Measurements from ENCODE around the gene MPDZ.
"Not testable (repeated sequence)": the region's sequence is repeated elsewhere in the genome, so short reads cannot be mapped to it uniquely, and the experiment has no call there.

The MPDZ gene

DNA sequence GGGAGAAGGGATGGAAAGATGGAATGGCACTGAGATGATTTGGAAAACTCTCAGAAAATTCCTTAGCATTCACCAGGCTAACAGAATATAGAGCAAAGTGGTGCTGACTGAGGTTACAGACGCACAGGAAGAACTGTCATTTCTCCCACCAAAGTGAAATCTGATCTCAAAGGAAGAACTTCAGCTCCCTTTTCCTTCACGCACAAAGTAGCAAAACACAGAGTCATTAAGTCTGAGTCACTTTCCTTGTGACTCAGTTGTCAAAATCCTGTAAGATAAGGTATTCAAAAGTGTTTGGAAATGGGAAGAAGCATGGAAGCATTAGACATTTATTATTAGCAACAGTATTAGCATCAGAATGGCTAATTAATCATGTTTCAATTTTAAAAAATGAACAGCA, 11.7 kb downstream of the MPDZ start:
- peak; percentile 61 for DNase-seq (ENCODE audit: low spot score)

DNA sequence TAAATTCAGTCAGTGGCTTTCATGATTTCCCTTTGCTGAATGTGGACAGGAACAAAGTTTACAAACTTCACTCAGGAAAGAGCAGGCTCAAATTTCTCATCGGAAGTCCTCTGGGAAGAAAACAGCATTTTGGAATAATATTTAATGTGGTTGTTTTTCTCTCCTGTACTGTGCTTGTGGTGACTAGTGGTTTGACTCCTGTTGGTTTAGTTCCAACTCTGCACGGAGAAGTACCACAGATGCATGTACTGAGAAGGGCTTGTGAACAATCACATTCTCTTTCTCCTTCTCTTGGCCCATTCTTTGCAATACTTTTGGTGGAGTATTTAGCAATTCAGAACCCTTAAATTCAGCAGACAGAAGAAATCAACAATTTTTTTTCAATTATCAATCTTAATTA, 13.3 kb downstream of the MPDZ start:
- DNase-seq (ENCODE audit: low spot score): peak; percentile 21

DNA sequence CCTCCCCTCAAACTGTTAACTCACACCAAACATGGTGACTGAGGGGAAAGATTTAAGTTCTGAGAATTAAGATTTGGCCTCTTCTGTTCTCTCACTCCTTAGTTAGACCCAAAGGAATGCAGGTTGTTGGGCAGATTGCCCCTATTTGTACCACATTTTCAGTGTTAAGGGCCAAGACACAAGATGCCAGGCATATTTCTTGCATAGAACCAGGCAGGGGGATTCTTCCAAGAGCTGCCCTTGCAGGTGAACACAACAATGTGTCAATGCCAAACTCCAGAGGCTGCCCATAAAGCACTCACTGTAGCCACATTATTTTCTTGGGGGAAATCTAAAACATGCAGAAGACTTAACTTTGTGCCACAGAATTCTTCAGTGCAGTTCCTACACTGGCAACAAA, 14.7 kb downstream of the MPDZ start:
- DNase-seq (ENCODE audit: low spot score): peak; percentile 20

DNA sequence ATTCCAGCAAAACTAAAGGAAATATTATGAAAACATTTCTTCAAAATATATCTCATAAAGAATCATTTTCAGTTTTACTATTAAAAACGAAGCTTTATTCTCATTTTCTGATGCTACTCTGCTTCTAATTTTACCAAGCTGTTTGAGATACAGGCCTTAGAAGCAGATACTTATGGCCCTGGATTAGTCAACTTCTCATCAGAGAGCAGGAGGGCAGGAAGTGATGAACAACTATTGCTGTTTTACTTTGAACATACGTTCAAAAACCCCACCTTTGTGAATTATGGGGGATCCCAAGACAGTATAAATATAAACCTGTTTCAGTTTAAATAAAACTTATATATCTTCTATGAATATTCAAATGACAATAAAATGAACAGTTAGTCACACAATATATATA, 16.0 kb downstream of the MPDZ start:
- DNase-seq (ENCODE audit: low spot score): no peak

DNA sequence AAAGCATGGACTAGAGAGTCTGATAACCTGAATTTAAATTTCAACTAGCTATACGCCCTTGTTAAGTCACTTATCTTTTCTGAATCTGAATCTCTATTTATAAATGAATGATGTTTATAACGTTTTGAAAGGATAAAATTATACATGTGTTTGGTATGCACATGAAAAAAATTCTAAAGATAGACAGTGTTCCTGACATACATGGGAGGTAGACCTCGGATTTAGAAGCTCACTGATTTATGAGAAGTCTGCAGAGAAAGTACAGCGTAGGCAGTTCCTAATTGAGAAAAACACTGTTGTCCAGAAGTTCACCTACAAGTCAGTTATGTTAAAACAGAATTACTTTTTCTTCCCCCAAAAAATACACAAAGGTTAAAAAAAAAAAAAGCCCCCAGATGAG, 26.6 kb downstream of the MPDZ start:
- no peak for DNase-seq (ENCODE audit: low spot score)

DNA sequence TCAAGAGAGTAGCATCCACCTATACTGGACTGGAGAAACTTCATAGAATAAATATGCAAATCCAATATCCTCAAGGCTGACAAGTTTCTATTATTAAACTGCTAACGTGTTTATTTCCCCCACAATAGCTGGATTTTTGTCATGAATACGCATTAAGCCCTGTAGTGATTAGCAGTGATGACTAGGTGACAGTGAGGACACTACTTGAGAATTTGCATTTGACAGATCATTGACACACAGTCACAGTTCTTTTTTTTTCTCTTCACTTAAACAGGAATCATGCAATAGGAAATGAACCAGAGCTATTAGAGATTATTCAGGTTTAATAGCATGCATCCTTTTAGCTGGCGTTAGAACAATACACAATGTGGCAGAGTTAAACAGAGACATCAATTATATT, 35.3 kb downstream of the MPDZ start:
- DNase-seq (ENCODE audit: low spot score): no peak

DNA sequence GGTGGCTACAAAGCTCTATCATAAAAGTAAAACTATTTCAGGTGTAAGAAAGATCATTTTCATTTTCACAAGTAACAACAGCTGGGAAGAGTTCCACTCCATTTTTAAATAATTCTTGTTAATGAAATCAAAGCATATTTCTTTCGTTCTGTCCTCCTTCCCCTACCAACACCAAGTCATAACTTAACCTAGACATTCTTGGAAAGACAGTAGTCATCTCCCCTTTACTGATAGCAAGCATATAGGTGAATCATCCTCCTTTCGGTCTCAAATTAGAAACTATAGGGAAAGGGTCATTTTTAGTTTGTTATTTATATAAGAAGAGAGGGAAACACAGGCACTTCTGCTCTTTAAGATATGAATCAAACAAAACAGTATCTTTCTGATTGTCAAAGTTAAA, 38.2 kb downstream of the MPDZ start:
- DNase-seq (ENCODE audit: low spot score): no peak

DNA sequence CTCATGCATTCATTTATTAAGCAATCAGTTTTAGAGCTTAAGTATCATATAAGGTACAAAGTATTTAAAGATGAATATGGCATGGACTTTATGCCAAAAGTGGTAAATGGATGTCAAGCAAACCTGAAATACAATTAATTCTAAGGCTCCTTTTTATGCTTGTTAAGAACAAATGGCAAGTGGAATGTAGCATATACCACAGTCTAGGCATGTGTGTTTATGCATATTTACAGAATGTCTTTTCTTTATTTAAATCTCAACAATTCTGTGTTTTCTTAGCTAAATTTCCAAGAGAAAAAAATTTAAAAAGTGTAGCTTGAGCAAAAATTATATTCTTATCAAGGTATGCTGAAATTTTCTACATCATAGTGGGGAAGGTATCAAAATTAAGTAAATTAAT, 39.8 kb downstream of the MPDZ start:
- DNase-seq (ENCODE audit: low spot score): no peak

DNA sequence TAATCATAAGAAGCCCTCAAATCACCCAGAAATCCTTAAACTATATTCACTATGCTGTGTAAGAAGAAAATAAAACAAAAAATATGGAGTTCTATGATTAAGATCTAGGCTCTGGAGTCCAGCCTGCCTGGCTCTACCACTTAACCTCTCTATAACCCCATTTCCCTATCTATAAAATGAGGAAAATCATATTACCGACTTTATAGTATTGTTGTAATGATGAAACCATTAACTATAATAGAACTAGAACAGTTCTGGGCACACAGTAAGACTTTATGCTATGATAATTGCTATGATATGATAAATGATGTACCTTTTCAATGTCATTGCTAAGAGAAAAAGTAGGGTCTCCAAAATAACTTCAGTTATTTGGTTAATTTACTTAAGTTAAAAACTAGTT, 40.3 kb downstream of the MPDZ start:
- DNase-seq (ENCODE audit: low spot score): no peak

DNA sequence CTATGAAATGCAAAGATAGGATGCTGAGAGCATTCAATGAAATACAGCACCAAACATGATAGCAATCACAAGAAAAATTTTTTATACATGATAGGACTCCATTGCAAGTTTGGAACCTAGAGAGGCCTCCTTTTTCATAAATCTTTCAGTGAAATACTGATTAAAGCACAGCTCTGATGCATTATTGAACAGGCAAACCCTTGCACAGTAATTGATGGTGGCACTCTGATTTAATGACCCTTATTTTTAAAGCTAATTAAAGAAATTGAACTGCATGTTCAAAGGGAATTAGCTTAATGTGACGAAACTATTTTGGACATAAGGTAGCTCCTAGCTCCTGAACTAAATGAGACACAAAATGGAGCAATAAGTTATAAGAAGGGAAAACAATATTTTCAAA, 44.6 kb downstream of the MPDZ start:
- no peak for DNase-seq (ENCODE audit: low spot score)

DNA sequence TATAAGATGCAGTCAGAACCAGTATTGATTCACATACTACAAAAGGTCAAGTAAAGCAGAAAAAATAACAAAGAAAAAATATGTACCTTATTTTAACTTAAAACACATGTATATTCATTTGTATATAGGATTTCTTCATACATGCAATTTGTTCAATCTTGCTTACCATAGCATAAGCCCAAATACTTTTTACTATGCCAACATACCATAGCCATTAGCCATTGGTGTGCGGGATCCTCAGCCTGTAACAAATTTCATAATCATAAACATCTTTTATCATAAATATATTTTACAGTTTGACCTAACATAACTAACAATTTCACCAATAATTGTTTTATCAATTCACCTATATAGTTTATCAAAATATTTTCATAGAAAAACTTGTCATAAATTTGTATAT, 51.1 kb downstream of the MPDZ start:
- DNase-seq (ENCODE audit: low spot score): no peak

DNA sequence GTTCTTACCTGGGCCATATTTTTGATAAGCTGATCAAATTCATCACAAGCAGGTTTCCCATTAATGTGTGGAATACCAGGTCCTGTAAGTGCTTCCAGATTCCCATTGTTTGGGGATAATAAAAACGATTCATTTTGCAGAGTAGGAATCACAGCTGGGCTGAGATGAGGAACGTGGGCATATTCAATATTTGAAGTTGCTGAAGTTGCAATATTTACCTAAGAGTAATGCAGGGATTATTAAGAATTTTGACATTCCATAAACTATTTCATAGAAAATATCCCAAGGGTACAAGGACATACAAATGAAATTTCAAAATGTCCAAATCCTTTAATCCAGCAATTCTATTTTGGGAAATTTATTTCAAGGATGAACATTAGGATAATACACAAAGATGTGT, 55.1 kb downstream of the MPDZ start:
- no peak for DNase-seq (ENCODE audit: low spot score)

DNA sequence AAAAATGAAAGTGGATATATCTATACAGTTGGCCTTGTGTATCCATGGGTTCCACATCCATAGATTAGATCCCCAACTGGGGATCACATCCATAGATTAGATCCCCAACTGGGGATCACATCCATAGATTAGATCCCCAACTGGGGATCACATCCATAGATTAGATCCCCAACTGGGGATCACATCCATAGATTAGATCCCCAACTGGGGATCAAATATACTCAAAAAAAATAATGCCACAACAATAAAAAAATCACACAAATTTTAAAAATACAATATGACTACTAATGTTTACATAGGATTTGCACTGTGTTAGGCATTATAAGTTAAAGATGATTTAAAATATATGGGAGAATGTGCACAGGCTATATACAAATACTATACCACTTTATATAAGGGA, 56.8 kb downstream of the MPDZ start:
- not testable (repeated sequence) for DNase-seq (ENCODE audit: low spot score)

DNA sequence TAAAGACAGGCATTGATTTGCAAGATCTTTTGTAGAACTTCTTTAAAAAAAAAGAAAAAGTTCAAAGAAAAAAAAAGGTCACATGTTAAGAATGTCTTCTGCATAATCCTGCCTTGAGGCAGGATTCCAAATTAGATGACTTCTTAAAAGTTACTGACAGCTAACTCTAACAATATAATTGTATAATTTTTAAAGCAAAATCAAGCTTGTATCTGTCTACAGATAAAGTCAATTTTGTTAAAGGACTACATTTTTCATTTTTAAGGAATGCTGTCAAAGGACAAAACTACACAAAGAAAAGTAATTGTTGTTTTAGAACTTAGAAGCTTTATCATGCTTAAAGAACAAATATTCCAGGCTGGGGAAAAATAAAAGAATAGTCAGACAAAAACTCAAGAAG, 57.8 kb downstream of the MPDZ start:
- DNase-seq (ENCODE audit: low spot score): no peak

DNA sequence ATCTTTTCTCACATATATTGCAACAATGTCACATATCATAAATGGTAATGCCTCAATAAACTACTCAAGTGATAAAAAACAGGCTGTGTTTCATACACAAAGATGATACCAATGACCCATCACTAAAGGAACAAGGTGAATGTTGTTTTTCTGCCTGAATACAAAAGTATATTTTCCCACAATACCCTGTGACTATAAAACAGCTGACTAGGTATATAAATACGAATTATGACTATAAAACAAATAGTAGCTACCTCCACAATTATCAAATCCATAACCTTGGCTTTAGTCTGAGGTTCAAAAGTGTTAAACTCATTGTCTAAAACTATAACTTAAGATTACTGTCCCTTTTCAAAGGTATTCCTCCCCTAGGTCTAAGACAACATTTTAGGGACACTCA, 58.7 kb downstream of the MPDZ start:
- no peak for DNase-seq (ENCODE audit: low spot score)

DNA sequence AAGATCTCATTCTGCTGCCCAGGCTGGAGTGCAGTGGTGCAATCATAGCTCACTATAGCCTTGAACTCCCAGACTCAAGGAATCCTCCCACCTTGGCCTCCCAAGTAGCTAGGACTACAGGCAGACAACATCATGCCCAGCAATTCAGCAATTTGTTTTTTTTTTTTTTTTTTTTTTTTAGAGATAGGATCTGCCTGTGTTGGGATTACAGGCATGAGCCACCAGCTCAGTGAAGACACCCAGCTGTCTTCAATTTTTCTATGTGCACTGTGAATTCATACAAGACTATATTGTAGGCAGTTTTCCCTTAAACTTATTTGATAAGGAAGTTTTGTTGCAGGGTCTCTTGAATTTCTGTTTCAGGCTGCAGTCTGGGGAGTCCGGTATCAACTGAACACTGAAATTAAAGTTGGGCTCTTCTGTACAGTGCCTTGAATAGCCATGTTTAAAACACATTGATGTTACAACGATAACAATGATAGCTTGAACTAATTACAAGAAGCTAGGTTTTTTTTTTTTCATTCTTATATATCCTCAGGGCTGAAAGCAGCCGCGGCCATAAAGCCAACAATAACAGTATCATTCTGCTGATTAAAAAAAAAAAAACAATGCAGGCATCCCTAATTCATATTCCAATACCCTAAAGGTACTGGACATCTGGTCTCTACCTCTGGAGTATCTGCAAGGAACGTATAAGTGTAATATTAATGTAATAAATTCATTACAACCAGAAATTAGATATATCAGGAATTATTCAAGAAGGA, 63.5 kb downstream of the MPDZ start:
- DNase-seq (ENCODE audit: low spot score): no peak

DNA sequence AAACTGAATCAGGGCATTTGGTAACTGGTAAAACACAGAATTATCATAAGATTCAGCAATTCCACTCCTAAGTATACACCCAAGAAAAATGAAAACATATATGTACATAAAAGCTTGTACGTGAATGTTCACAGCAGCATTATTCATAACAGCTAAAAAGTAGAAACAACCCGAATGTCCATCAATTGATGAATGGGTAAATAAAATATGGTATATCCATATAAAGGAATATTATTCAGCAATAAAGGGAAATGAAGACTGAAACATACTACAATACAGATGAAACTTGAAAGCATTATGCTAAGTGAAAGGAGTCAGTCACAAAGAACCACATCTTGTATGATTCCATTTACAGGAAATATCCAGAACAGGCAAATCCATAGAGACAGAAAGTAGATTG, 65.5 kb downstream of the MPDZ start:
- DNase-seq (ENCODE audit: low spot score): no peak

DNA sequence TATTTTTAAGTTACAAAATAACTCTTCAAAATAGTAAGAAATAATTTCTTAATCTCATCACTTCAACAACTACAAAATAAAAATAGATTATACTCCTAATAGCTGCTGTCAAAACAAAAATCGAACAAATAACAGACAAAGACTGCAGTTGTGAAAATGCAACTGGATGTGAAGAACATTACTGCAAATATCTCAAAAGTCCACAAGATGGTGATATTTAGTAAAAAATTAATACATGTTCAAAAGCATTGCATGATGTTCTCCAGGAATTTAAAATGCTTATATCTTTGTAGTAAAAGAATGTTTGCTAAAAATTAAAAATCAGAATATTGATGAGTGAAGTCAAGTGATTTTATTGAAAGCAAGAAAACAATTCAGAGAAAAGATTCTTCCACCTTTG, 66.2 kb downstream of the MPDZ start:
- peak; percentile 35 for DNase-seq (ENCODE audit: low spot score)

DNA sequence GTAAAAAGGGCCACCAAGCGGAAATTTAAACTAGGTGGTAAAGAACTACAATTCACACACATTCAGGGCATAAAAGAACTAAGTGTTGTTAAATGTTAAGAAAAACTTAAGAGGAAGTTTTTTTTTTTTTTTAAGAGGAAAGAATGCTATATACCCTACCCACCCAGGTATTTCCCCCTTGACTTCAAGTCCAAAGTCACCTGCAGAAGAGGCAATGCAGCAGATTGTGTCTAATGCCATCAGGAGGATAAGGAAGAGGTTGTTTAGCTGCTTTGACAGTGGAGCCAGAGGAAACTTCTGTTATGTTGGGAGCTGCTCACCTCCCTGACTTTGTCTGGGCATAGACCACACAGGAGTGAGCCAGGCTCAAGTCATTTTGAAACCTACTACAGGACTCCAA, 69.2 kb downstream of the MPDZ start:
- no peak for DNase-seq (ENCODE audit: low spot score)

DNA sequence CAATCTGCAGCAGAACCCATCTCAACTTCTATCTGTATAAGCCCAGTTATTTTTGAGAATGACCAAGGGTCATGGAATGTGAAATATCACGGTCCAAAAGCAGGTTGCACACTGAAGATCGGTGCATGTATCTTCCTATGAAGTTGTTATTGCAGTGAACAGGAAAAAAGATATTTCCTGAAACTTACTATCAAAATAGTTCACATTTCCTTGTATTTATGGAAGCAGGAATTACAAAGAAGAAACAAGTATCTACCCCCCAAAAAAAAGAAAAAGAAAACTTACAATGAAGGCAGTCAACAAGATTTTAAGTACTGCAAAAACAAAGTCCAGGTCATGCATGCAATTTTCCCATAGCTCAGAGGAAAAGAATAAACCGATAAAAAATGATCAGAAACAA, 70.0 kb downstream of the MPDZ start:
- no peak for DNase-seq (ENCODE audit: low spot score)

DNA sequence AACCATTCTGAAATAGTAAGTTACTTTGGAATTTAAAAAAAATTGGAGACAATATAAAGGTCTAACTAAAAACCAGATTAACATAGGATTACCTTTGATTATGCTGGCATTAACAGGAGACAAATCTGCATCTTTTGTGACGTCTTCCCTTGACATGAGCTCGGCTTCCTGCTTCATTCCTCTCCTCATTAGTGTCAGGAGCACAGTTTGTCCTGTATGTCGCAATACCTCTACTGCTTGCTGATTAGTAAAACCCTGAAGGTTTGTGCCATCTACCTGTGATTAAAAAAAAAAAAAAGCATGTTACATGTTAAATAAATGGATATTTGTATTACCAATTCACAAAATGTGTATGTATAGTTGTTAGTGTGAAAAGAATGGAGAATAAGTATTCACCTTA, 73.7 kb downstream of the MPDZ start:
- DNase-seq (ENCODE audit: low spot score): no peak

DNA sequence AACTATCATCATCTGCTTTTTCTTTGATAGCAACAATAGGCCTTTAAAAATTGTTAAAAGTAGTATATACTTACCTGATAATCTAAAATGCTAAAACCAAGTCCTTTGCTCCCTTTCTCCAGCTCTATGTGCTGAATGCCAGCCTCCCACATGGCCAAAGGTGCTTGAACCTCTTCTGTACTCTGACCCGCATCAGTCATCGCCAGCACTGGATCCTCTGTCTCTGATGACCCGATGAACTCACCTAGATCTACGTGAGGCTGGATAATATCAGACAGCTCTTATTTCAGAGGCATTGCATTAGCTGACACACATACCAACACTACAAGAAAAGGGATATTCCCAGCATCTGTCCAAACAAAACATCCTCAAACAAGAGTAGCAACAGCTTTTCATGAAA, 89.5 kb downstream of the MPDZ start:
- no peak for DNase-seq (ENCODE audit: low spot score)

DNA sequence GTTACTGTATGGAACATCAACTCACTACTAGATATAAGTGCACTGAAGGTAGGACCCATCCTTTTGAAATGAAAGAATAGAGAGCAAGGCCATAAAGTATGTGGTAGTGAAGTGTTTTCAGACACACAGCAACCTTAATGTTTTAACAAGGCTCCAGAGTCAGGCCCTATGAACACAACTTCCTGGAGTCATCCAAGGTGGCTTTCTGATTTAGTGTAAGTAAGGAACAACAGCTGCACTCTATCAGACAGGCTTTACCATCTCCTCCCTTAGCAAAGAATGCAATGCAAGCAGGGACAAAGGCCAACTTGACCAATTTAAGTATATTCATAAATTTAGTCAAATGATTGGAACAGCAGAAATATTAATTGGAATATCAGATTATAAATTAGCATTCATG, 90.1 kb downstream of the MPDZ start:
- DNase-seq (ENCODE audit: low spot score): no peak

DNA sequence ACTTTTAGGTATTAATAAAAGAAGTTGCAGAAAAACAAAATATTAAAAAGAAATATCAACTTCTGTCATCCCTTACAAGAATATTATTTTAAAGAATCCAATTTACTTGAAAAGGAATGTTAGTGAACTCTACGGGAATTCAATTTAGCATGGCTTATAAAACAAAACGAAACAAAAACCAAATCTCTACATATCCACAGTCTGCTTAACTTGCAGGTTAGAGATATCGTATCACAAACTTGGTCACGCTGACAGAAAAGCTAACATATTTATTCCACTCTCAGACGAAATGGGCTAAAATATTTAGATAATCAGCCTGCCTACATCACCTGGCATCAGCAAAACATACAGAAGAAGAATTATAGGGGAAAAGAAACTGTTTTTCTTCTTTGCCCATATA, 92.7 kb downstream of the MPDZ start:
- DNase-seq (ENCODE audit: low spot score): no peak

DNA sequence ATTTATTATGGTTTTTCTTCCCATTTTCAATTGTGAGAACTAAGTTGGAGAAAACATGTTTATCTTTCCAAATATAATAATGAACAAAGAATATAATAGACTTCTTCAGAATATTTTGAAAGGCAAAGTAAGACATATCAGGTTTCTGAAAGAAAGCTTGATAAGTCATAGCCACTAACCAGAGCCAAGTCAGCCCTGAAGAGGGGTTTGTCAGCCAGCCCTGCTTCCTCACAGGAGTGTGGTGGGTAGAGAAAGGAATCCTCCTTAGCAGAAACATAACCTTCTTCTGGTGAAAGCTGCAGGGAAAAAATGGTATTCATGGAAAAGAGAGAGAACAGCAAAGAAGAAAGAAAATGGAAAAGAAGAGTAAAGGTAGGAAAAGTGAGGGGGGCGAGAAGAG, 93.4 kb downstream of the MPDZ start:
- DNase-seq (ENCODE audit: low spot score): no peak
